ENCODE data around the gene LIMK1. TPM values are rescaled to one million over a fixed set of nuclear protein-coding genes. Genes with fewer than 3 reads are reported as not detected.

LIMK1 gene
- total RNA-seq, 2 experiments from 2014 or later: 7.8 to 8.2 TPM

GRCh38 chr7:74068378-74069085 lies 15.1 kb upstream of the LIMK1 start:
- no peak for TF ChIP-seq CTCF (IDR thresholded peaks at IDR 0.05)
- no peaks in the 10 kb centered on the region for H3K27me3 Mint-ChIP-seq
- no peaks in the 10 kb centered on the region for H3K4me1 ChIP-seq (ENCODE audit: insufficient read depth, low read length)
- no peak overlapping the region for H3K27ac ChIP-seq (ENCODE audit: low read depth in 1 of 2, low read length in 2 of 2)
- ATAC-seq (ENCODE audit: poor library complexity) (no peak), DNase-seq (no peak)
- no peaks in the 10 kb centered on the region for H3K9me3 Mint-ChIP-seq
- no peaks in the 10 kb centered on the region for H3K4me1 Mint-ChIP-seq (ENCODE audit: low read depth)
- H3K36me3 Mint-ChIP-seq (ENCODE audit: low read depth): no peaks in the 10 kb centered on the region
- ChIA-PET CTCF (interaction anchor here (0.7 to 1.7 kb wide), 8 partner anchors 15 to 485 kb away, joined by 3 to 16 read pairs (median 4); partner anchors contain the start of gene LIMK1), POLR2A (interaction anchor here (1.2 kb wide), 1 partner anchor 105 kb away, joined by 3 read pairs; no protein-coding TSS in a partner anchor)
- intact Hi-C loops (cut with DNase I, micrococcal nuclease): loop anchor here (1.0 to 5.0 kb wide), 4 partner anchors 34 to 333 kb away; no protein-coding TSS in a partner anchor
- no peaks in the 10 kb centered on the region for H3K27me3 ChIP-seq (ENCODE audit: control insufficient read depth in 1 of 2, insufficient read depth in 2 of 2, low read length in 2 of 2)
- no peak overlapping the region for H3K4me3 Mint-ChIP-seq
- no peaks in the 10 kb centered on the region for H3K36me3 ChIP-seq (ENCODE audit: insufficient read depth, low read length)
- H3K27ac Mint-ChIP-seq: no peak overlapping the region
- no peak overlapping the region for H3K4me3 ChIP-seq (ENCODE audit: low read length)
- H3K9me3 ChIP-seq (ENCODE audit: control insufficient read depth in 1 of 2, insufficient read depth in 1 of 2, low read length in 2 of 2): no peaks in the 10 kb centered on the region

- no peaks in the 10 kb centered on the region for H3K27me3 Mint-ChIP-seq
- TF ChIP-seq CTCF (IDR thresholded peaks at IDR 0.05): no peak
- H3K4me1 Mint-ChIP-seq (ENCODE audit: low read depth): no peaks in the 10 kb centered on the region
- H3K27ac Mint-ChIP-seq: no peak overlapping the region
- no peaks in the 10 kb centered on the region for H3K9me3 Mint-ChIP-seq
- H3K36me3 Mint-ChIP-seq (ENCODE audit: low read depth): no peaks in the 10 kb centered on the region
- H3K36me3 ChIP-seq (ENCODE audit: insufficient read depth, low read length): no peaks in the 10 kb centered on the region
- H3K27ac ChIP-seq (ENCODE audit: low read depth in 1 of 2, low read length in 2 of 2): no peak overlapping the region
- H3K27me3 ChIP-seq (ENCODE audit: control insufficient read depth in 1 of 2, insufficient read depth in 2 of 2, low read length in 2 of 2): no peaks in the 10 kb centered on the region
- H3K4me3 ChIP-seq (ENCODE audit: low read length): no peak overlapping the region
- ChIA-PET CTCF (interaction anchor here (1.2 kb wide), 1 partner anchor 332 kb away, joined by 3 read pairs; no protein-coding TSS in a partner anchor), POLR2A (interaction anchor here (1.2 kb wide), 1 partner anchor 104 kb away, joined by 3 read pairs; no protein-coding TSS in a partner anchor)
- H3K9me3 ChIP-seq (ENCODE audit: control insufficient read depth in 1 of 2, insufficient read depth in 1 of 2, low read length in 2 of 2): no peaks in the 10 kb centered on the region
- DNase-seq (no peak), ATAC-seq (ENCODE audit: poor library complexity) (no peak)
- H3K4me1 ChIP-seq (ENCODE audit: insufficient read depth, low read length): no peaks in the 10 kb centered on the region
- no peak overlapping the region for H3K4me3 Mint-ChIP-seq
- intact Hi-C loops (cut with DNase I, micrococcal nuclease): loop anchor here (2.0 to 5.0 kb wide), 3 partner anchors 33 to 136 kb away; no protein-coding TSS in a partner anchor
These were observed 14.5 kb upstream of the LIMK1 start for GRCh38 chr7:74069086-74069541.

GRCh38 chr7:74069790-74070618 lies 13.6 kb upstream of the LIMK1 start:
- TF ChIP-seq CTCF (IDR thresholded peaks at IDR 0.05): no peak
- no peaks in the 10 kb centered on the region for H3K36me3 ChIP-seq (ENCODE audit: insufficient read depth, low read length)
- H3K9me3 Mint-ChIP-seq: no peaks in the 10 kb centered on the region
- ChIA-PET CTCF (interaction anchor here (1.2 kb wide), 1 partner anchor 331 kb away, joined by 3 read pairs; no protein-coding TSS in a partner anchor), POLR2A (no interaction called here)
- intact Hi-C loops (cut with DNase I, micrococcal nuclease): loop anchor here (2.0 to 5.0 kb wide), 3 partner anchors 32 to 135 kb away; no protein-coding TSS in a partner anchor
- no peak overlapping the region for H3K4me3 Mint-ChIP-seq
- no peaks in the 10 kb centered on the region for H3K36me3 Mint-ChIP-seq (ENCODE audit: low read depth)
- H3K27ac ChIP-seq (ENCODE audit: low read depth in 1 of 2, low read length in 2 of 2): no peak overlapping the region
- H3K4me1 Mint-ChIP-seq (ENCODE audit: low read depth): no peaks in the 10 kb centered on the region
- no peak overlapping the region for H3K27ac Mint-ChIP-seq
- no peak for DNase-seq
- H3K9me3 ChIP-seq (ENCODE audit: control insufficient read depth in 1 of 2, insufficient read depth in 1 of 2, low read length in 2 of 2): no peaks in the 10 kb centered on the region
- H3K4me3 ChIP-seq (ENCODE audit: low read length): no peak overlapping the region
- no peaks in the 10 kb centered on the region for H3K27me3 Mint-ChIP-seq
- no peak for ATAC-seq (ENCODE audit: poor library complexity)
- H3K27me3 ChIP-seq (ENCODE audit: control insufficient read depth in 1 of 2, insufficient read depth in 2 of 2, low read length in 2 of 2): no peaks in the 10 kb centered on the region
- no peaks in the 10 kb centered on the region for H3K4me1 ChIP-seq (ENCODE audit: insufficient read depth, low read length)
